Measurements from ENCODE around the gene POLR3A.

POLR3A gene

DNA sequence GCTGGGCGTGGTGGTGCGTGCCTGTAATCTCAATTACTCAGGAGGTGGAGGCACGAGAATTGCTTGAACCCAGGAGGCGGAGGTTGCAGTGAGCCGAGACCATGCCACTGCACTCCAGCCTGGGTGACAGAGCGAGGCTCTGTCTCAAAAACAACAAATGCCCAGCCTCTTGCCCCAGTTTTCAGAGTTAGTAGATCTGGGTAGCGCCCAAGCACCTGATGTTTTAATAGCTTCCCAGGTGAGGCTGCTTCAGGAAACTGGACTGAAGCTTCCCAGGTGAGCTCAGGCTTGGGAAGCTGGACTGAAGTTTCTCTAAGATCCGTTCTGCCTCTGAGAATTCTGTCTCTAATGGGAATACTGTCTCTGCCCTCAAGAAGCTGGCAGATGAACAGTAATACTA lies 16.5 kb upstream of the POLR3A start:
- DNase-seq (ENCODE audit: low read depth) = no peak
- TF ChIP-seq, protein P1, sequence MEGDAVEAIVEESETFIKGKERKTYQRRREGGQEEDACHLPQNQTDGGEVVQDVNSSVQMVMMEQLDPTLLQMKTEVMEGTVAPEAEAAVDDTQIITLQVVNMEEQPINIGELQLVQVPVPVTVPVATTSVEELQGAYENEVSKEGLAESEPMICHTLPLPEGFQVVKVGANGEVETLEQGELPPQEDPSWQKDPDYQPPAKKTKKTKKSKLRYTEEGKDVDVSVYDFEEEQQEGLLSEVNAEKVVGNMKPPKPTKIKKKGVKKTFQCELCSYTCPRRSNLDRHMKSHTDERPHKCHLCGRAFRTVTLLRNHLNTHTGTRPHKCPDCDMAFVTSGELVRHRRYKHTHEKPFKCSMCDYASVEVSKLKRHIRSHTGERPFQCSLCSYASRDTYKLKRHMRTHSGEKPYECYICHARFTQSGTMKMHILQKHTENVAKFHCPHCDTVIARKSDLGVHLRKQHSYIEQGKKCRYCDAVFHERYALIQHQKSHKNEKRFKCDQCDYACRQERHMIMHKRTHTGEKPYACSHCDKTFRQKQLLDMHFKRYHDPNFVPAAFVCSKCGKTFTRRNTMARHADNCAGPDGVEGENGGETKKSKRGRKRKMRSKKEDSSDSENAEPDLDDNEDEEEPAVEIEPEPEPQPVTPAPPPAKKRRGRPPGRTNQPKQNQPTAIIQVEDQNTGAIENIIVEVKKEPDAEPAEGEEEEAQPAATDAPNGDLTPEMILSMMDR (IDR thresholded peaks at IDR 0.05; ENCODE audit: control insufficient read depth, extremely low read depth, insufficient read depth) = no peak
- H3K4me3 ChIP-seq (ENCODE audit: low read depth, low read length) = no peak overlapping the region

DNA sequence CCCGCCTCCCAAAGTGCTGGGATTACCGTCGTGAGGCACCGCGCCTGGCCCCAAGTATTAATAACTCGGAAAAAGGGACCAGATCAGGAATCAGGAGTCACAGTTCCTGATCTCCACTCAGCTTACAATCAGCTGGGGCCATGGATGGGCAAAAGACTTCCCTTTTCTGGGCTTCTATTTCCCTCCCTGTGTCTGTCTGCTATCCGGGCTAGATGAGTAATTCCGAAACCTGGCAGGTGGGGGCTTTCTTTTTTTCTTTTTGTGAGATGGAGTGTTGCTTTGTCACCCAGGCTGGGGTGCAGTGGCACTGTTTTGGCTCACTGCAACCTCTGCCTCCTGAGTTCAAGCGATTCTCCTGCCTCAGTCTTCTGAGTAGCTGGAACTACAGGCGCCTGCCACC lies 15.9 kb upstream of the POLR3A start:
- H3K4me3 ChIP-seq (ENCODE audit: low read depth, low read length) = no peak overlapping the region
- no peak for DNase-seq (ENCODE audit: low read depth)
- TF ChIP-seq, protein P1 (IDR thresholded peaks at IDR 0.05; ENCODE audit: control insufficient read depth, extremely low read depth, insufficient read depth) = no peak

DNA sequence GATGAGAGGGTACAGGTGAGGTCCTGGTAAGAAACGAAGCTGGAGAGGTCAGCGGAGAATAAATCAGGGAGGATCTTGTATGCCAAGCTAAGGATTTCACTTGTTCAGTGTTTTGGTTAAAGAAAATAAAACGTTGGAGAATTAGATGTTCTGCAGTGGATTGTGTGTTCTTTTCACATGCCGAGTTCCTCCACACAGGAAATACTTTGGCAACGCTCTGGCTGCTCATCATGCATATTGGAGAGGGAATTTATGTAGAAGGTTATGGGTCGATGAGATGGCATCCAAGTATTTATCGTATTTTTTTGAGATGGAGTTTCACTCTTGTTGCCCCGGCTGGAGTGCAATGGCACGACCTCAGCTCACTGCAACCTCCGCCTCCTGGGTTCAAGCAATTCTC lies 15.4 kb upstream of the POLR3A start:
- TF ChIP-seq, protein P1 (IDR thresholded peaks at IDR 0.05; ENCODE audit: control insufficient read depth, extremely low read depth, insufficient read depth) = no peak
- no peak overlapping the region for H3K4me3 ChIP-seq (ENCODE audit: low read depth, low read length)
- no peak for DNase-seq (ENCODE audit: low read depth)

DNA sequence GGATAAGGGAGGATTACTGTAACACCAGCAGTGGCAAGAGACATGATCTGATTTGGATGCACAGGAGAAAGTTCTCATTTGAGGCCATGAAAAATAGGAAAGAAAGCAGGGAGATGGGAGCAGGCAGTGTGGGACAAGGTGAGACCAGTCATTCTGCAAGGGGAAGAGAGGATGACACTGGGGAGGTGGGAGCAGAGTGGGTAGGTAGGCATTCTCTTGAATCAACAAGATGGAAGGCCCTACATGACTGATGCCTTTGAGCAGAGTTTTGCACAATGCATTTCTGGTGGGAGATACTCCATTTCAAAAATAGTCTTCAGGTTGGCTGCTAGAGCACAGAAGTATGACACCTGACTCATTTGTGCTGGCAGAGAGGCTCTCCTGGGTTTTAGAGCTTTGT lies 14.9 kb upstream of the POLR3A start:
- no peak overlapping the region for H3K4me3 ChIP-seq (ENCODE audit: low read depth, low read length)
- no peak for DNase-seq (ENCODE audit: low read depth)
- TF ChIP-seq, protein P1 (IDR thresholded peaks at IDR 0.05; ENCODE audit: control insufficient read depth, extremely low read depth, insufficient read depth) = no peak

DNA sequence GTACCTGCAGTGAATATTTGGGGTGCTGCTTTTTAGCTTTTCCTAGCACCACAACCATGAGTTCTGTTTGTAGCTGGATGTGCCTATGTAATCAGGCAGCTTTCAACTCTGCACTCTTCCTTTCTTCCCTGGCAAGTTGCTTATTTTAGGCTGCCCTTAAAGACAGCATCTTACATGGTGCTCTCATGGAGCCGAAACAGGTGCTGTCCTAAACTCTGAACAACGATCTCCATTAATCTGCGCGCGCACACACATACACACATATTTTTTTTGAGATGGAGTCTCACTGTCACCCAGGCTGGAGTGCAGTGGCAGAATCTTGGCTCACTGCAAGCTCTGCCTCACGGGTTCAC lies 13.4 kb upstream of the POLR3A start:
- TF ChIP-seq, protein P1 (IDR thresholded peaks at IDR 0.05; ENCODE audit: control insufficient read depth, extremely low read depth, insufficient read depth) = no peak
- no peak overlapping the region for H3K4me3 ChIP-seq (ENCODE audit: low read depth, low read length)
- no peak for DNase-seq (ENCODE audit: low read depth)

DNA sequence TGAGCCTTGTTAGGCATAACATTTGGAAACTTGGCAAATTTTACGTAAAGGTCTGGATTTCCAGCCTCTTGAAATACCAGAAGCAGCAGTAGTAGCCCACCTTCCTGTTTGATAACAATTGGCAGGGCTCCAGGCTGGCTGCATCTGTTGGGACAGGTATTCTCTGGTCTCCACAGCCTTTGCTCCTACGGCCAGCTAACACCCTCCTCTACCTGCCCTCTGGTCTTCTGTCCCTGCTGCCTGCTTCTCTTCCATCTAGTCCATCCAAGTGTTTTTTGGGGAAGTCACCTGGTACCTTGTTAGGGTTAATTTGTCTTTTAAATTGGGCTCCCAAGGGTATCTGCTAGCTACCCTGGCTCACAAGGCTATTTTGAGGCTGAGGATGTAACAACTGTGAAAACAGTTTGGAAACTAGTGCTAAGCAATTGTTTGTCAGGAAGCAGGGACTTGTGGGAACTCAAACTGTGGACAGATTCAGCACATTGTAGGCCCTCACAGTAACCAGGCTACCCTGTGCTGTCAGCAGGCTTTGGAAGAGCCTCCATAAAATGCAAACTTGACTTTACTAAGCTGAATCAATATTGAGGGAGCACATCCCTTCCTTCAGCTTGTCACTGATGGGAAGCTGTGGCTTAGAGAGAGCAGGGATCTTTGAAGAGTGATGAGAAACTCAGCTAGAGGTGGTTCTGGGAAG lies 12.9 kb upstream of the POLR3A start:
- TF ChIP-seq, protein P1 (IDR thresholded peaks at IDR 0.05; ENCODE audit: control insufficient read depth, extremely low read depth, insufficient read depth) = no peak
- DNase-seq (ENCODE audit: low read depth) = no peak
- H3K4me3 ChIP-seq (ENCODE audit: low read depth, low read length) = no peak overlapping the region
